Measurements from ENCODE around the gene COA5.
"Not testable (repeated sequence)": the region's sequence is repeated elsewhere in the genome, so short reads cannot be mapped to it uniquely, and the experiment has no call there.

Gene COA5

GRCh38 chr2:98605076-98605475 is 3.2 kb downstream of the COA5 start:
- DNase-seq: no peak

- no peak for DNase-seq
Measured at GRCh38 chr2:98604547-98604946, 3.8 kb downstream of the COA5 start.

GRCh38 chr2:98601532-98602132 is 6.7 kb downstream of the COA5 start:
- no peak for DNase-seq

DNA sequence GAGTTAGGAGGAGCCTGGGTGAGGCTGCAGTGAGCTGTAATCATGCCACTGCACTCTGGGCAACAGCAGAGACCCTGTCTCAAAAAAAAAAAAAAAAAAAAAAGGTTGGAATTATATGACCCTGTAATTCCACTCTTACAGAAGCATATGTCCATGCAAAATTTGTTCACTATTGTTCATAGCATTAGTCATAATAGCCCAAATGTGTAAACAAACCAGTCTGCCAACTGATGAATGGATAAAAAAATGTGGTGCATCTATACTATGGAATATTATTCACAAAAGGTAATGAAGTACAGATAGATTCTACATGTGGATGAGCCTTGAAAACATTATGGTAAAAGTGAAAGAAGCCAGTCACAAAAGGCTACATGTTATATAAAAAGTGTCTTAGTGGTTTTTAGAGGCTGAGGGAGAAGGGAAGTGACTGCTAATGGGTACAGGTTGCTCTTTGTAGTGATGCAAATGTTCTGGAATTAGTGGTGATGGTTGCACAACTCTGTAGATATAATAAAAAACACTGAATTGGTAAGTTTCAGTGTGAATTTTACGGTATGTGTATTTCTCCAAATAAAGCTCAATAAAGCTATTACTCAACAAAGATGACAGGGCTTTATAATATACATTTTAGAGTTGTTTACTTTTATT is 9.4 kb downstream of the COA5 start:
- DNase-seq: no peak

- DNase-seq: not testable (repeated sequence)
Measured at GRCh38 chr2:98594665-98595064, 13.6 kb downstream of the COA5 start.

DNA sequence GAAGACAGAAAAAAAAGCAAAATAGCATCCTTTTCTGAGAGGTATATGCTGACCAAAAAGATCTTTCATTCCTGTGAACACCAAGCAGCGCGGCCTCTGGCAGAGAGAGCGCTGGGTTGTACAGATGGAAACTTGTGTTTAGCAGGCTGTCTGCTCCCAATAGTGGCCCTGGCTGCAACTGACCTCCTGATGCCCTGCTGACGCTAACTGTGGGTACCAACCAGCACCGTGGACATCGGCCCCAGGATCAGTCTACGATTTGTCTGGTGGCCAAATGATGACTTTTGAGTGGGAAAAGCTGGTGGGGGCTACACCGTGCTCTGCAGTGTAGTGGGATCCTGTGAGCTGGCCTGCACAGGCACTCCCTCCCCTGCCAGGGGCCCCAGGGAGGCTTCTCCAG is 15.7 kb downstream of the COA5 start:
- DNase-seq: no peak

- no peak for DNase-seq
Measured at GRCh38 chr2:98589489-98589888, 18.8 kb downstream of the COA5 start.

- DNase-seq: no peak
Measured at GRCh38 chr2:98588880-98589431, 19.4 kb downstream of the COA5 start.

DNA sequence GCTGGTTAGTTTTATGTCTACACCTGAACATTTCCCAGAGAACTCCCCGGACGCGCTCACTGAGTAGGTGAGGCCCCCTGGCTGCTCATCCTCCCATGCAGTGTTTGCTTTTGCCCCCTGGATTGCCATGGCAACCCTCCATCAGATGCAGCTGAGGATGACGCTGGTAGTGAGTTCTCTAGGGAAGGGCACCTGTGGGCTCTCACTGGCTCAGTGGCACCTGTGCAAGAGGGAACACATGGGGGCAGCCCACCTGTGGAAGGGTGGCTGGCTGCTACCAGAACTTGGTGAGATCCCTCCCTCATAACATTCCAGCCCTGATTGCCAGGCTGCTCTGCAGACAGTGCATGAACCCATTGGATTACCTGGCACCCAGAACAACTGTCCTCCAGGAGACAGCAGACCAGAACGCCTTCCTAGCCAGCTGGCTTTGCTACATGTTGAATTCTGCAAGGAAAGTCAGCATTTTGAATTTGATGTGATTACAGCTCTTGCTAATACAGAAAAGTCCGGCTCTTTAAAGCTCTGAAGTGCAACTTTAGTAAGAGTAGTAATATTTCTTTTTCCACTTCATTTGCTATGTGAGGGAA is 21.7 kb downstream of the COA5 start:
- no peak for DNase-seq

DNA sequence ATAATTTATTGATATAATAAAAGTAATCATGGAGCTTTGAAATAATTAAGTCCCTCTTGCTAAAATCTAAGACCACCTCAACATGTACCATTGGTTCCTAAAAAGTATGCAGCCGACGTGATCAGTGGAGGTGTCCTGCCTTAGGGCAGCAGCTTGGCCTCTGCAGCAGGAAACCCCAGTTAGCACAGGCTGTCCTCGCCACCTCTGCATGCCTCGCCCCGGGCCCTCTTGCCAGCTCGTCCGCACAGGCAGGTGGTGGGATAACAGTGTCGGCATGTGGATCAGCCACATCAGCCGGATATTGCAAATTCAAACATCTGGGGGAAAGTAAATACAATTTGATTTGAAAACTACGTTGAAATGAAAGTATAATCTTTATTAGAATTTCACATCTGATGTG is 22.9 kb downstream of the COA5 start:
- no peak for DNase-seq

DNA sequence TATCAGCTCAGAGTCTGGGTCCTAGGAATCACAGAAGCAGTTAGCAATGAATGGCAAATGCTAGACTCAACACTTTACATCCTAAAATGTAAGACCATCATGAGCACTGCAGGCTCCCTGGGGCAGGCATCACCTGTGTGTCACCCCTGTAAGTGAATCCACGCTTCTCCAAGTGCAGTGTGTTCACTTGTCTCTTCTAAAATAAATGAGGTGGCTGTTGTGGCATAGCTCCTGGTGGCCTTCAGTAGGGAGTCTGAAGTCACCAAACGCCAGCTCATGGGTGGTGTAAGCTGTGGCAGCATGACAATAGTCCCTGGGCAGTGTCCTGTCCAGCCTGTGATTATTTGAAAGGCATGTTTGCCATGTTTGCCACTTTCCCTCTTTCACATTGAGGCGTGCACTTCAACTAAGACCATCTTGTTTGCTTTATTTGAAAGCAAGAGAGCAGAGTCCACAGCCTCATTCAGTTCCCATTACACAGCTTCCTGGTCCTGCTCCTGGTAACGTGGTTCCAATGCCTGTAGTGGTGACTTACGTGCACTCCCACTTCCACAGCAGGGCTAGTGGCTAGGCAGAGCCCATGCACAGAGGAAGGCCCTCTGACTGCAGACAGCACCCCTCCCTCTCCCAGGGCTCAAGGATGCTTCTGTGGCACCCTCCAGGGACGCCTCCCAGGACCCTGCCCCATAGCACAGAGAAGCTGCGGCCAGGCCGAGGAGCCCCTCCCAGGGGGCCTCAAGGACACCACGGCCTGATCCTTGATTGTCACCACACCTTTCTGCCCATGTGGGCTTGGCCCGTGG is 24.3 kb downstream of the COA5 start:
- no peak for DNase-seq

DNA sequence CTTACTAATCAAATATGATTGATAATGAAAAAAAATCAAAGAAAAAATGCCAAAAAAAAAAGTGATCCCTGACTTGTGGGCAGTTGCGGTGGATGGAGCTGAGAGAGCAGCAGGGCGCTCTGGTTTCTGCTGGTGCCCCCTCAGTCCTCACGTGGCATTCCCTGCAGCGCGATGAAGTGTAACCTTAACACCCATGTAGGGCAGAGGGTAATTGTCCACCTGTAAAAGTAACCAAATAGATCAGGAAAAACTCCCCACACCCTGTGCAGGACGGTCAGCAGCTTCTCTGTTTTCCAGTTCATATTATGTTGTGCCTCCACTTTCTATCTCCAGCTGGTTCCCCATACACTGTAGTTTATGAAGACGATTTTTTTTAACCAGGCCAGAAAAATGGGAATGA is 25.0 kb downstream of the COA5 start:
- DNase-seq: no peak

- no peak for DNase-seq
Measured at GRCh38 chr2:98582523-98582922, 25.8 kb downstream of the COA5 start.

GRCh38 chr2:98580656-98581284 is 27.5 kb downstream of the COA5 start:
- DNase-seq: no peak

DNA sequence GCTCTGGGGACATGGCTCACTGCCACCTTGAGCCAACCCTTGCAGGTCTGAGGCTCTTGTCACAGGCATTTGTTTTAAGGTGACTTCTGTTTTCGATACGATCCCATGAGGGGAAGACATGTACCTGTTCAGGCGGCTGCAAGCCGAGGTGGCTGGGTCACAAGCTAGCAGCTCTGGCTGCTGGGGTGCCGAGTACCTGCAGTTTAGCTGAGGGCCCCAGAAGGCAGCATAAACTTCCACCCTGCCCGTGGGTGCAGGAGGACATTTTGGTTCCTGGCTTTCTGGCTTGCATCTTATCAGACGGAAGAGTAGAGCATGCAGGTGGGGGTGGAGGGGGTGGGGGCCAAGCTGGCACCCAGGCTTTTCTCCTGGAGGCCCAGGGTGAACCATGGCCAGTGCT is 28.4 kb downstream of the COA5 start:
- no peak for DNase-seq

GRCh38 chr2:98578231-98578630 is 30.1 kb downstream of the COA5 start:
- no peak for DNase-seq

GRCh38 chr2:98577313-98577712 is 31.0 kb downstream of the COA5 start:
- no peak for DNase-seq

- DNase-seq: no peak
Measured at GRCh38 chr2:98576666-98577312, 31.5 kb downstream of the COA5 start.

GRCh38 chr2:98573426-98573825 is 34.9 kb downstream of the COA5 start:
- no peak for DNase-seq

- DNase-seq: no peak
Measured at GRCh38 chr2:98572676-98573075, 35.6 kb downstream of the COA5 start.

DNA sequence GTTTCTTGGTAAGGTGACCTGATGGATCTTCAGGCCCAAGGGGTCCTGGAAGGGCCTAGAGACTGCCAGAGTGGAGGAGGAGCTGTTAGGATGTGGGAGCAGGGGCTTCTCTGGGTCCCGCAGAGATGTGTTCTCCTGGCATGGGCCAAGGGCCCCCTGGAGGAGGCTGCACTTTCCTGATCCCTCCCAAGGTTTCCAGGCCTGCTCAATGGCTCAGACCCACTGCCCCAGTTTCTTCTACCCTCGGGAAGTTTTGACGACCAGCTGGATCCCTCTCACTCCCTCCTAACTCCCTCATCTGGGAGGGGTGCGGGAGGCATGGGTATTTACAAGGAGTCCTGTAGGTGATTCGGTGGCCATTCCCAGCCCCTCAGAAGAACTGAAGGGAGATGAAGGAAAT is 36.1 kb downstream of the COA5 start:
- no peak for DNase-seq

GRCh38 chr2:98571796-98572195 is 36.5 kb downstream of the COA5 start:
- no peak for DNase-seq
